HEK293 (cell line): Measurements from ENCODE around the gene ERCC6.

Experiments used
- CTCF ChIA-PET: fragments of 350-600 bp; formaldehyde crosslinking; extraction: SDS; loops from one replicate; lab custom pipeline; 2021; ENCODE audit warnings: antibody characterized with exemption; lab: Yijun Ruan, JAX
- POLR2A ChIA-PET: fragments of 300-600 bp; formaldehyde crosslinking; extraction: SDS; loops from one replicate; lab custom pipeline; 2020; ENCODE audit warnings: antibody characterized with exemption, inconsistent platforms; lab: Yijun Ruan, JAX
- H3K27ac ChIP-seq: fragments of 200-500 bp; sonication (Bioruptor generic); 2 replicates; pipeline ENCODE4 v1.5.1; 2014; ENCODE audit warnings: low read depth, low read length, control low read depth, inconsistent platforms; ENCODE audit errors: extremely low read depth
- H3K36me3 ChIP-seq, 2 experiments: fragments of 200-500 bp in 1 of 2; sonication (Bioruptor generic) in 1 of 2; 1 replicate in 1 of 2; 2 replicates in 1 of 2; pipeline ENCODE4 v1.5.1; 2014 to 2017; ENCODE audit warnings: inconsistent platforms in 2 of 2, low read length in 2 of 2; ENCODE audit not compliant: control insufficient read depth in 2 of 2, insufficient read depth in 1 of 2
- H3K4me1 ChIP-seq: fragments of 200-500 bp; sonication (Bioruptor generic); 2 replicates; pipeline ENCODE4 v1.5.1; 2014; ENCODE audit warnings: mild to moderate bottlenecking, low read length, inconsistent platforms; ENCODE audit not compliant: control insufficient read depth, insufficient read depth
- H3K4me3 ChIP-seq: 2 replicates; pipeline ENCODE4 v1.5.1; 2011; ENCODE audit warnings: low read depth, mild to moderate bottlenecking, control low read depth, low read length, moderate library complexity
- H3K9me3 ChIP-seq: fragments of 200-500 bp; sonication (Bioruptor generic); 2 replicates; pipeline ENCODE4 v1.5.1; 2014; ENCODE audit warnings: low read depth, low read length, inconsistent platforms; ENCODE audit not compliant: control insufficient read depth, insufficient read depth
- GLI4 ChIP-seq: fragments of 450-650 bp; formaldehyde crosslinking; IDR thresholded peaks from 2 replicates; pipeline ENCODE4 v1.5.1; 2016; ENCODE audit warnings: missing biosample characterization, missing genetic modification characterization
- KLF1 ChIP-seq: fragments of 450-650 bp; formaldehyde crosslinking; IDR thresholded peaks from 2 replicates; pipeline ENCODE4 v1.5.1; 2016; ENCODE audit warnings: missing biosample characterization, missing genetic modification characterization
- KLF16 ChIP-seq: fragments of 450-650 bp; formaldehyde crosslinking; IDR thresholded peaks from 2 replicates; pipeline ENCODE4 v1.5.1; 2017; ENCODE audit warnings: missing biosample characterization, missing genetic modification characterization
- PATZ1 ChIP-seq: fragments of 450-650 bp; formaldehyde crosslinking; IDR thresholded peaks from 2 replicates; pipeline ENCODE4 v1.5.1; 2016; ENCODE audit warnings: missing biosample characterization, missing genetic modification characterization
- PBX3 ChIP-seq: sonication (generic); formaldehyde crosslinking; IDR thresholded peaks from 2 replicates; pipeline ENCODE4 v1.8.1; 2022; ENCODE audit warnings: mild to moderate bottlenecking, moderate library complexity, missing genetic modification reagents
- PRDM6 ChIP-seq: fragments of 450-650 bp; formaldehyde crosslinking; IDR thresholded peaks from 2 replicates; pipeline ENCODE4 v1.5.1; 2017; ENCODE audit warnings: missing biosample characterization, missing genetic modification characterization
- SALL2 ChIP-seq: fragments of 450-650 bp; formaldehyde crosslinking; IDR thresholded peaks from 2 replicates; pipeline ENCODE4 v1.5.0; 2017; ENCODE audit warnings: missing biosample characterization, mild to moderate bottlenecking, missing genetic modification characterization, borderline replicate concordance
- ZBTB21 ChIP-seq: fragments of 450-650 bp; formaldehyde crosslinking; IDR thresholded peaks from 2 replicates; pipeline ENCODE4 v1.5.1; 2017; ENCODE audit warnings: missing biosample characterization, missing genetic modification characterization
- ZNF211 ChIP-seq: fragments of 450-650 bp; formaldehyde crosslinking; IDR thresholded peaks from 2 replicates; pipeline ENCODE4 v1.5.1; 2016; ENCODE audit warnings: low read depth, missing biosample characterization, missing genetic modification characterization
- ZNF214 ChIP-seq: fragments of 450-650 bp; formaldehyde crosslinking; IDR thresholded peaks from 2 replicates; pipeline ENCODE4 v1.5.1; 2017; ENCODE audit warnings: missing biosample characterization, mild to moderate bottlenecking, missing genetic modification characterization, borderline replicate concordance
- ZNF26 ChIP-seq: fragments of 450-650 bp; formaldehyde crosslinking; IDR thresholded peaks from 2 replicates; pipeline ENCODE4 v1.5.1; 2016; ENCODE audit warnings: missing biosample characterization, missing genetic modification characterization
- ZNF335 ChIP-seq: fragments of 450-650 bp; formaldehyde crosslinking; conservative IDR thresholded peaks from 2 replicates; pipeline ENCODE4 v1.5.1; 2016; ENCODE audit warnings: missing biosample characterization, missing genetic modification characterization
- ZNF341 ChIP-seq: fragments of 450-650 bp; formaldehyde crosslinking; IDR thresholded peaks from 2 replicates; pipeline ENCODE4; 2016; ENCODE audit warnings: low read depth, missing biosample characterization, missing genetic modification characterization
- ZNF366 ChIP-seq: fragments of 450-650 bp; formaldehyde crosslinking; conservative IDR thresholded peaks from 2 replicates; pipeline ENCODE4 v1.5.1; 2016; ENCODE audit warnings: missing biosample characterization, missing genetic modification characterization
- ZNF37A ChIP-seq: fragments of 450-650 bp; IDR thresholded peaks from 2 replicates; pipeline ENCODE4 v1.5.1; 2018; ENCODE audit warnings: missing biosample characterization, missing genetic modification characterization
- ZNF391 ChIP-seq: fragments of 450-650 bp; formaldehyde crosslinking; IDR thresholded peaks from 2 replicates; pipeline ENCODE4 v1.5.1; 2016; ENCODE audit warnings: low read depth, missing biosample characterization, missing genetic modification characterization, borderline replicate concordance
- ZNF398 ChIP-seq: fragments of 450-650 bp; formaldehyde crosslinking; IDR thresholded peaks from 2 replicates; pipeline ENCODE4 v1.5.1; 2017; ENCODE audit warnings: missing biosample characterization, missing genetic modification characterization
- ZNF416 ChIP-seq: fragments of 450-650 bp; formaldehyde crosslinking; IDR thresholded peaks from 2 replicates; pipeline ENCODE4 v1.5.1; 2016; ENCODE audit warnings: missing biosample characterization, missing genetic modification characterization
- ZNF449 ChIP-seq: fragments of 450-650 bp; formaldehyde crosslinking; IDR thresholded peaks from 2 replicates; pipeline ENCODE4 v1.5.1; 2017; ENCODE audit warnings: missing biosample characterization, mild to moderate bottlenecking, missing genetic modification characterization, moderate library complexity
- ZNF473 ChIP-seq: fragments of 450-650 bp; formaldehyde crosslinking; IDR thresholded peaks from 2 replicates; pipeline ENCODE4 v1.5.1; 2017; ENCODE audit warnings: missing biosample characterization, missing genetic modification characterization
- ZNF549 ChIP-seq: fragments of 450-650 bp; IDR thresholded peaks from 2 replicates; pipeline ENCODE4 v1.5.1; 2018; ENCODE audit warnings: missing biosample characterization, missing genetic modification characterization, mild to moderate bottlenecking, inconsistent platforms, moderate library complexity
- ZNF785 ChIP-seq: fragments of 450-650 bp; formaldehyde crosslinking; IDR thresholded peaks from 2 replicates; pipeline ENCODE4 v1.5.1; 2016; ENCODE audit warnings: missing biosample characterization, missing genetic modification characterization
- ZNF791 ChIP-seq: fragments of 450-650 bp; formaldehyde crosslinking; IDR thresholded peaks from 2 replicates; pipeline ENCODE4 v1.5.1; 2016; ENCODE audit warnings: missing biosample characterization, missing genetic modification characterization
- ZNF837 ChIP-seq: fragments of 450-650 bp; formaldehyde crosslinking; IDR thresholded peaks from 2 replicates; pipeline ENCODE4 v1.5.1; 2016; ENCODE audit warnings: missing biosample characterization, missing genetic modification characterization
- ZSCAN18 ChIP-seq: fragments of 450-650 bp; formaldehyde crosslinking; IDR thresholded peaks from 2 replicates; pipeline ENCODE4 v1.5.1; 2016; ENCODE audit warnings: missing biosample characterization, missing genetic modification characterization

ERCC6 gene

GRCh38 chr10:49543604-49544003 lies 4.7 kb upstream of the ERCC6 start (continued):
- no peak for TF ChIP-seq ZNF398
- no peak for TF ChIP-seq PBX3 (CRISPR knock-in tag)
- TF ChIP-seq ZNF549 (tag by site-specific recombination), result no peak
- TF ChIP-seq ZBTB21, result no peak
- no peak for TF ChIP-seq ZNF211 (tag by site-specific recombination)
- TF ChIP-seq ZNF837, result no peak
- no peak for TF ChIP-seq ZNF341
- no peak for TF ChIP-seq ZNF785 (tag by site-specific recombination)
- TF ChIP-seq ZSCAN18 (tag by site-specific recombination), result no peak
- no peak for TF ChIP-seq KLF1
- no peak for TF ChIP-seq ZNF473 (tag by site-specific recombination)

- TF ChIP-seq ZNF416 (tag by site-specific recombination) (no peak), ZNF473 (tag by site-specific recombination) (no peak), ZNF791 (tag by site-specific recombination) (no peak), ZNF37A (tag by site-specific recombination) (no peak), ZNF391 (no peak), ZNF449 (tag by site-specific recombination) (no peak), ZNF26 (tag by site-specific recombination) (no peak), SALL2 (tag by site-specific recombination) (no peak), KLF16 (tag by site-specific recombination) (no peak), ZNF335 (tag by site-specific recombination) (no peak), ZNF366 (tag by site-specific recombination) (no peak), GLI4 (tag by site-specific recombination) (no peak), ZNF214 (tag by site-specific recombination) (no peak), PATZ1 (tag by site-specific recombination) (no peak), PRDM6 (tag by site-specific recombination) (no peak), ZNF785 (tag by site-specific recombination) (no peak)
- Histone ChIP-seq H3K9me3 (no peaks in the 10 kb centered on the region), H3K4me1 (peaks cover 5% of the 10 kb centered on the region; the same call in 1 of the 2 replicates), H3K4me3 (no peak overlapping the region), H3K27ac (no peak overlapping the region), H3K36me3 (no peaks in the 10 kb centered on the region)
- CTCF ChIA-PET, result no interaction called here
- POLR2A ChIA-PET, result no interaction called here
Measured at GRCh38 chr10:49542353-49542752, 3.4 kb upstream of the ERCC6 start.
